GM12878 (cell line): ENCODE measurements around the gene RNU1-2. TPM values are rescaled to one million over a fixed set of nuclear protein-coding genes. Genes with fewer than 3 reads are reported as not detected.
"Not testable (repeated sequence)": the region's sequence is repeated elsewhere in the genome, so short reads cannot be mapped to it uniquely, and the experiment has no call there.

Experiments
- ATAC-seq: fragments of 200-7000 bp; cut with Tn5 transposase; 3 replicates; pipeline ENCODE4 v1.9.1; 2020; ENCODE audit warnings: mild to moderate bottlenecking, moderate library complexity
- BruUV-seq: library from RNA; stranded (reverse); fragments of 400-500 nt; replicated peaks from 2 replicates; lab custom pipeline; 2021; lab: Mats Ljungman, UMichigan
- CTCF ChIA-PET: fragments of 300-600 bp; sonication (Branson Sonifier 250); formaldehyde crosslinking; extraction: SDS; loops from one replicate; lab custom pipeline; 2021; ENCODE audit warnings: inconsistent platforms; lab: Yijun Ruan, JAX
- POLR2A ChIA-PET: fragments of 350-600 bp; formaldehyde crosslinking; extraction: SDS; loops from one replicate; lab custom pipeline; 2021; ENCODE audit warnings: inconsistent platforms; lab: Charles Lee
- RAD21 ChIA-PET: fragments of 300-600 bp; sonication (Branson Sonifier 250); formaldehyde crosslinking; loops from one replicate; lab custom pipeline; 2023; ENCODE audit warnings: antibody characterized with exemption; ENCODE audit not compliant: unreplicated experiment; lab: Charles Lee
- SMC1A ChIA-PET: fragments of 300-600 bp; sonication (Branson Sonifier 250); formaldehyde crosslinking; loops from one replicate; lab custom pipeline; 2023; ENCODE audit not compliant: unreplicated experiment, uncharacterized antibody; lab: Charles Lee
- DNase-seq: peaks from one replicate; pipeline ENCODE4 v3.0.0-alpha.2; 2011; ENCODE audit warnings: low read depth, low spot score
- FAIRE-seq: peaks from 3 replicates; lab custom pipeline; 2011; peaks lifted over from hg19 to GRCh38; lab: Jason Lieb, UNC
- H2AFZ ChIP-seq: 2 replicates; pipeline ENCODE4 v1.6.0; 2011; ENCODE audit warnings: low read depth, low read length, control low read depth; ENCODE audit not compliant: control insufficient read depth
- H3K27ac ChIP-seq: 2 replicates; pipeline ENCODE4 v1.5.1; 2011; ENCODE audit warnings: control low read depth; ENCODE audit not compliant: control insufficient read depth, insufficient read depth
- H3K27me3 ChIP-seq, 2 experiments: replicated peaks in 1 of 2; 2 replicates each; pipeline versions ENCODE4 v1.6.0 to v1.6.1; 2011; ENCODE audit warnings: low read length in 1 of 2; ENCODE audit not compliant: control insufficient read depth in 2 of 2, insufficient read depth in 2 of 2
- H3K36me3 ChIP-seq, 2 experiments: 2 replicates each; pipeline ENCODE4 v1.5.1; 2011; ENCODE audit warnings: low read length in 1 of 2; ENCODE audit not compliant: control insufficient read depth in 2 of 2, insufficient read depth in 2 of 2
- H3K4me1 ChIP-seq: 2 replicates; pipeline ENCODE4 v1.6.1; 2011; ENCODE audit warnings: mild to moderate bottlenecking, low read length, moderate library complexity, mixed read lengths; ENCODE audit not compliant: control insufficient read depth, insufficient read depth
- H3K4me2 ChIP-seq: 2 replicates; pipeline ENCODE4 v1.6.0; 2011; ENCODE audit warnings: control low read depth; ENCODE audit not compliant: control insufficient read depth, insufficient read depth
- H3K4me3 ChIP-seq: fragments of 200-600 bp; sonication (generic); 2 replicates; pipeline ENCODE4 v1.5.1; 2016
- H3K79me2 ChIP-seq: 2 replicates; pipeline ENCODE4 v1.6.0; 2011; ENCODE audit warnings: low read length; ENCODE audit not compliant: control insufficient read depth, insufficient read depth
- H3K9ac ChIP-seq: 2 replicates; pipeline ENCODE4 v1.8.0; 2011; ENCODE audit warnings: low read length, control low read depth, mixed read lengths; ENCODE audit not compliant: control insufficient read depth, insufficient read depth
- H3K9me3 ChIP-seq: replicated peaks from 3 replicates; pipeline ENCODE4 v1.5.1; 2011; ENCODE audit warnings: mild to moderate bottlenecking, low read length; ENCODE audit not compliant: control insufficient read depth, insufficient read depth
- H4K20me1 ChIP-seq: 2 replicates; pipeline ENCODE4 v1.6.0; 2011; ENCODE audit not compliant: control insufficient read depth, insufficient read depth
- ATF2 ChIP-seq: IDR thresholded peaks from 2 replicates; pipeline ENCODE4 v1.6.1; 2012; ENCODE audit warnings: low read length, inconsistent platforms
- ATF3 ChIP-seq: IDR thresholded peaks from 2 replicates; pipeline ENCODE4 v1.6.1; 2011; ENCODE audit warnings: low read depth, mild to moderate bottlenecking, low read length, moderate library complexity, borderline replicate concordance; ENCODE audit errors: extremely low read depth
- EGR1 ChIP-seq, 2 experiments: IDR thresholded peaks; 1 replicate in 1 of 2; 2 replicates in 1 of 2; pipeline ENCODE4 v1.6.1; 2011 to 2012; ENCODE audit warnings: low read depth in 2 of 2, low read length in 2 of 2, borderline replicate concordance in 1 of 2, mild to moderate bottlenecking in 1 of 2, moderate library complexity in 1 of 2
- JUNB ChIP-seq: IDR thresholded peaks from 2 replicates; pipeline ENCODE4 v1.6.1; 2016; ENCODE audit warnings: antibody characterized with exemption, mild to moderate bottlenecking
- MEF2A ChIP-seq: IDR thresholded peaks from 2 replicates; pipeline ENCODE4 v1.6.1; 2011; ENCODE audit warnings: low read depth, mild to moderate bottlenecking, low read length, moderate library complexity; ENCODE audit not compliant: insufficient read depth
- MLLT1 ChIP-seq: fragments of 450-650 bp; IDR thresholded peaks from 2 replicates; pipeline ENCODE4 v1.6.1; 2016; ENCODE audit warnings: mild to moderate bottlenecking
- NFXL1 ChIP-seq: fragments of 450-650 bp; IDR thresholded peaks from 2 replicates; pipeline ENCODE4 v1.6.1; 2017; ENCODE audit warnings: antibody characterized with exemption, mild to moderate bottlenecking, borderline replicate concordance
- NRF1 ChIP-seq: conservative IDR thresholded peaks from 2 replicates; pipeline ENCODE4 v1.6.1; 2011; ENCODE audit warnings: mild to moderate bottlenecking, low read depth, low read length, improper control_type of control experiment
- ZBTB4 ChIP-seq: fragments of 450-650 bp; formaldehyde crosslinking; IDR thresholded peaks from 2 replicates; pipeline ENCODE4 v1.4.0; 2022; ENCODE audit warnings: mild to moderate bottlenecking, moderate library complexity
- ZNF622 ChIP-seq: fragments of 450-650 bp; IDR thresholded peaks from 2 replicates; pipeline ENCODE4 v1.6.1; 2017; ENCODE audit warnings: mild to moderate bottlenecking, inconsistent platforms
- WGBS: methylation state at CpG from one replicate; pipeline ENCODE4 v1.1.6; 2016; ENCODE audit warnings: low lambda C conversion rate; ENCODE audit not compliant: insufficient replicate concordance, insufficient coverage; ENCODE audit errors: missing lambda C conversion rate; 5-methylcytosine and 5-hydroxymethylcytosine counted together
- in situ Hi-C: fragments of 300-500 bp; cut with MboI; formaldehyde crosslinking; loops from 9 replicates; pipeline ENCODE4 v1.14.3; 2018; ENCODE audit warnings: mixed read lengths
- intact Hi-C: fragments of 100-400 bp; cut with micrococcal nuclease; formaldehyde crosslinking; loops from one replicate; pipeline ENCODE4 v1.14.2; 2022; ENCODE audit not compliant: unreplicated experiment
- polyA plus RNA-seq, 11 experiments: library from polyadenylated mRNA; depleted of rRNA in 4 of 11; unstranded in 6 of 11; stranded (reverse) in 5 of 11; fragments of >200 nt; fragmentation: Nextera tagmentation in 4 of 11; fragmentation: Illumina TruSeq in 1 of 11; extraction: Ambion mirVana in 4 of 11; extraction: Trizol in 1 of 11; gene quantifications; 1 replicate in 1 of 11; 2 replicates in 10 of 11; pipeline versions ENCODE4 v1.2.1 to v1.2.3, GENCODE V29; 2011 to 2016; ENCODE audit warnings: inconsistent platforms in 2 of 11, missing spikeins in 2 of 11, low read depth in 1 of 11
- total RNA-seq, 4 experiments: library from RNA; depleted of rRNA in 3 of 4; stranded (reverse); fragments of >200 nt in 3 of 4; fragmentation: Illumina TruSeq in 1 of 4; extraction: Trizol in 1 of 4; gene quantifications; 2 replicates each; pipeline versions ENCODE4 v1.2.1 to v1.2.3, GENCODE V29; 2013 to 2021

The RNU1-2 gene
- total and polyA plus RNA-seq, 10 of the 15 experiments (the other 5 are each of a cell fraction or from before 2014, with no cell fraction given) = under 0.01 to 20,946 (median 4.7) TPM; not detected in 2

GRCh38 chr1:16881742-16882141 is 14.0 kb upstream of the RNU1-2 start:
- FAIRE-seq, H3K27ac ChIP-seq, H4K20me1 ChIP-seq, H3K4me1 ChIP-seq, H3K27me3 ChIP-seq, H3K36me3 ChIP-seq, POLR2A ChIA-PET, SMC1A ChIA-PET, H3K4me3 ChIP-seq, RAD21 ChIA-PET, BruUV-seq, H3K9me3 ChIP-seq, H2AFZ ChIP-seq, H3K79me2 ChIP-seq, H3K4me2 ChIP-seq, in situ Hi-C loops, DNase-seq, intact Hi-C loops, CTCF ChIA-PET, ATAC-seq, H3K9ac ChIP-seq: not testable (repeated sequence)
- WGBS = 0% methylated on average over 1 of the region's 1 CpG

GRCh38 chr1:16882986-16883385 is 12.8 kb upstream of the RNU1-2 start:
- no peaks in the 10 kb centered on the region for H3K27me3 ChIP-seq
- no peak overlapping the region for H2AFZ ChIP-seq
- in situ Hi-C loops (no loop called here), intact Hi-C loops (no loop called here)
- ChIA-PET RAD21 (no interaction called here), SMC1A (no interaction called here), CTCF (no interaction called here), POLR2A (no interaction called here)
- no peaks in the 10 kb centered on the region for H3K36me3 ChIP-seq
- H3K9ac ChIP-seq = no peak overlapping the region
- H3K27ac ChIP-seq = no peak overlapping the region
- H3K79me2 ChIP-seq = no peaks in the 10 kb centered on the region
- WGBS = 13% methylated on average over 4 of the region's 4 CpGs
- BruUV-seq = no TSS peak
- no peaks in the 10 kb centered on the region for H4K20me1 ChIP-seq
- no peaks in the 10 kb centered on the region for H3K4me1 ChIP-seq
- H3K4me3 ChIP-seq = no peak overlapping the region
- H3K4me2 ChIP-seq = no peak overlapping the region
- ATAC-seq (no peak), DNase-seq (no peak), FAIRE-seq (no peak)
- H3K9me3 ChIP-seq = no peaks in the 10 kb centered on the region
- TF ChIP-seq MEF2A = no peak
- no peak for TF ChIP-seq ZNF622
- TF ChIP-seq ZBTB4 (CRISPR knock-in tag) = no peak
- TF ChIP-seq NFXL1 = no peak
- TF ChIP-seq EGR1 (IDR thresholded peaks at IDR 0.05; ENCODE audit: borderline replicate concordance in 1 of 2, low read depth in 2 of 2, low read length in 2 of 2) = no peak
- TF ChIP-seq ATF2 = no peak
- TF ChIP-seq MLLT1 = no peak
- no peak for TF ChIP-seq NRF1
- TF ChIP-seq JUNB = no peak
- TF ChIP-seq ATF3 = no peak
